OCI-LY3 (cell line): ENCODE measurements around the gene APLF.

Experiments
- H2AFZ ChIP-seq: fragments of 200-600, 300-600 bp; shearing (Covaris generic); 2 replicates; pipeline ENCODE4 v1.6.0; 2014; ENCODE audit warnings: antibody characterized with exemption, low read depth, low read length
- H3K27ac ChIP-seq: fragments of 200-600, 300-600 bp; sonication (generic); 2 replicates; pipeline ENCODE4 v1.5.1; 2014; ENCODE audit warnings: mild to moderate bottlenecking, low read length, moderate library complexity, mixed read lengths
- H3K27me3 ChIP-seq: fragments of 200-600, 300-600 bp; sonication (generic); 2 replicates; pipeline ENCODE4 v1.6.1; 2014; ENCODE audit warnings: low read depth, low read length, mixed read lengths
- H3K36me3 ChIP-seq: fragments of 200-600, 300-600 bp; sonication (generic); replicated peaks from 2 replicates; pipeline ENCODE3; 2014; ENCODE audit warnings: low read depth, low read length, mixed read lengths
- H3K4me1 ChIP-seq: fragments of 300-600, 200-600 bp; sonication (generic); 2 replicates; pipeline ENCODE4 v1.6.1; 2014; ENCODE audit warnings: low read length, mixed read lengths
- H3K4me2 ChIP-seq: fragments of 200-600, 300-600 bp; sonication (generic); 2 replicates; pipeline ENCODE4 v1.6.1; 2014; ENCODE audit warnings: low read length, mixed read lengths
- H3K4me3 ChIP-seq: fragments of 300-600, 200-600 bp; sonication (generic); 2 replicates; pipeline ENCODE4 v1.5.1; 2014; ENCODE audit warnings: antibody characterized with exemption, mild to moderate bottlenecking, low read length, moderate library complexity
- H3K79me2 ChIP-seq: fragments of 300-600, 200-600 bp; shearing (Covaris generic); 2 replicates; pipeline ENCODE4 v1.6.1; 2014; ENCODE audit warnings: mild to moderate bottlenecking, low read length, mixed read lengths
- H3K9ac ChIP-seq: fragments of 300-600, 200-600 bp; shearing (Covaris generic); 2 replicates; pipeline ENCODE4 v1.6.0; 2014; ENCODE audit warnings: mild to moderate bottlenecking, low read length, moderate library complexity
- H3K9me3 ChIP-seq: fragments of 200-600, 300-600 bp; shearing (Covaris generic); 2 replicates; pipeline ENCODE4 v1.6.1; 2014; ENCODE audit warnings: low read length, mixed read lengths; ENCODE audit not compliant: insufficient read depth
- H4K20me1 ChIP-seq: fragments of 200-600, 300-600 bp; sonication (generic); 2 replicates; pipeline ENCODE4 v1.6.1; 2016; ENCODE audit warnings: low read length, mixed read lengths; ENCODE audit not compliant: insufficient read depth
- EZH2phosphoT487 ChIP-seq: fragments of 200-600 bp; shearing (Covaris generic); IDR thresholded peaks from 2 replicates; pipeline ENCODE4 v1.6.1; 2018; ENCODE audit warnings: antibody characterized with exemption, mixed run types, low read depth
- TF ChIP-seq, protein P1 (sequence below): fragments of 200-600, 300-600 bp; sonication (generic); IDR thresholded peaks from 2 replicates; pipeline ENCODE4 v1.5.1; 2014; ENCODE audit warnings: antibody characterized with exemption, low read length, low read depth

The APLF gene

DNA sequence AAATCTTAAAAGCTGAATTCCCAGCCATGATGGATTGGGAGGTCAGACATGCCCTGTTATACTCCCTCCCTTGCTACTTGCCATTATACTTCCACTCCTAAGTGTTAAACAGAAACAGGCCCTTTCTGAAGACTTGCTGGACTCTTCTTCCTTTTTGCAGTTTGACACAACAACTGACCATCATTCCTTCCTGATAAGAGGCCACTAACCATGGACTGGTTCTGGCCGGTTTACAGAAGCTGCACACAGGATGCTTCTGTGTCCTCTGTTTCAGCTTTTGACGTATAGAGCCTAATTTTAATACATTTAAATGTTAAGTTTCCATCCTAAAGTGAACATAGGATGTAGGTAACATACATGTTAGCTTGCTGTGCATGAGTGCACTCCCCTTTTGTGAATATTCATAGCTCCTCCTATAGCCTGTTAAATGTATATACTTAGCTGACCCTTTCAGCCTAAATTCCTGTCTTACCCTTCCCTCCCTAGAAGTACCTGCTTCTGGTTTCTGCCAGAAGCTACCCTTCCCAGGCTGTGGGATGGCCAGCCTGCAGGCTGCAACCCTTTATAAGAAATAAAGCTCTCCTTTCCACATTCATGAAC lies 13.5 kb upstream of the APLF start:
- no peaks in the 10 kb centered on the region for H3K9me3 ChIP-seq
- H4K20me1 ChIP-seq, result no peaks in the 10 kb centered on the region
- no peak overlapping the region for H3K9ac ChIP-seq
- no peak overlapping the region for H3K27ac ChIP-seq
- H3K27me3 ChIP-seq, result no peaks in the 10 kb centered on the region
- no peak overlapping the region for H3K4me2 ChIP-seq
- H2AFZ ChIP-seq, result peak overlapping the region; percentile 59
- H3K36me3 ChIP-seq, result no peaks in the 10 kb centered on the region
- H3K79me2 ChIP-seq, result no peaks in the 10 kb centered on the region
- no peaks in the 10 kb centered on the region; the same call in 1 of the 2 replicates for H3K4me1 ChIP-seq
- TF ChIP-seq, protein P1, sequence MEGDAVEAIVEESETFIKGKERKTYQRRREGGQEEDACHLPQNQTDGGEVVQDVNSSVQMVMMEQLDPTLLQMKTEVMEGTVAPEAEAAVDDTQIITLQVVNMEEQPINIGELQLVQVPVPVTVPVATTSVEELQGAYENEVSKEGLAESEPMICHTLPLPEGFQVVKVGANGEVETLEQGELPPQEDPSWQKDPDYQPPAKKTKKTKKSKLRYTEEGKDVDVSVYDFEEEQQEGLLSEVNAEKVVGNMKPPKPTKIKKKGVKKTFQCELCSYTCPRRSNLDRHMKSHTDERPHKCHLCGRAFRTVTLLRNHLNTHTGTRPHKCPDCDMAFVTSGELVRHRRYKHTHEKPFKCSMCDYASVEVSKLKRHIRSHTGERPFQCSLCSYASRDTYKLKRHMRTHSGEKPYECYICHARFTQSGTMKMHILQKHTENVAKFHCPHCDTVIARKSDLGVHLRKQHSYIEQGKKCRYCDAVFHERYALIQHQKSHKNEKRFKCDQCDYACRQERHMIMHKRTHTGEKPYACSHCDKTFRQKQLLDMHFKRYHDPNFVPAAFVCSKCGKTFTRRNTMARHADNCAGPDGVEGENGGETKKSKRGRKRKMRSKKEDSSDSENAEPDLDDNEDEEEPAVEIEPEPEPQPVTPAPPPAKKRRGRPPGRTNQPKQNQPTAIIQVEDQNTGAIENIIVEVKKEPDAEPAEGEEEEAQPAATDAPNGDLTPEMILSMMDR, result no peak
- no peak for TF ChIP-seq EZH2phosphoT487
- no peak overlapping the region for H3K4me3 ChIP-seq

DNA sequence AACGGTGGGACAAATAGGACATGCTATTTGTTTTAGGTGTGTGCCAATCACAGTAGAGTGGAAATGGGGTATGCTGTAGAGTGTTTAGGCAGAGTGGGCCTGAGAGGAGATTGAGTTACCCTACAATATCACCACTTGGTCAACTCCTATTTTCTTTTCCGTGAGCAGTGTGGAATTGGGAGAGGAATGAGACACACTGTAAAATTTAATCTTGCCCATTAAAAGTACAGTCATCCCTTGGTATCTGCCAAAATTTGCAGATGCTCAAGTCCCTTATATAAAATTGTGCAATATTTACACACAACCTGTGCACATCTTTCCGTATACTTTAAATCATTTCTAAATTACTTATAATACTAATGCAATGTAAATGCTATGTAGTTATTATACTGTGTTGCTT lies 12.7 kb upstream of the APLF start:
- no peak overlapping the region for H2AFZ ChIP-seq
- no peaks in the 10 kb centered on the region; the same call in 1 of the 2 replicates for H3K4me1 ChIP-seq
- no peaks in the 10 kb centered on the region for H3K79me2 ChIP-seq
- TF ChIP-seq EZH2phosphoT487, result no peak
- TF ChIP-seq, protein P1, result no peak
- H3K4me2 ChIP-seq, result no peak overlapping the region
- no peaks in the 10 kb centered on the region for H3K36me3 ChIP-seq
- H4K20me1 ChIP-seq, result no peaks in the 10 kb centered on the region
- no peaks in the 10 kb centered on the region for H3K27me3 ChIP-seq
- no peaks in the 10 kb centered on the region for H3K9me3 ChIP-seq
- H3K4me3 ChIP-seq, result no peak overlapping the region
- no peak overlapping the region for H3K27ac ChIP-seq
- no peak overlapping the region for H3K9ac ChIP-seq

DNA sequence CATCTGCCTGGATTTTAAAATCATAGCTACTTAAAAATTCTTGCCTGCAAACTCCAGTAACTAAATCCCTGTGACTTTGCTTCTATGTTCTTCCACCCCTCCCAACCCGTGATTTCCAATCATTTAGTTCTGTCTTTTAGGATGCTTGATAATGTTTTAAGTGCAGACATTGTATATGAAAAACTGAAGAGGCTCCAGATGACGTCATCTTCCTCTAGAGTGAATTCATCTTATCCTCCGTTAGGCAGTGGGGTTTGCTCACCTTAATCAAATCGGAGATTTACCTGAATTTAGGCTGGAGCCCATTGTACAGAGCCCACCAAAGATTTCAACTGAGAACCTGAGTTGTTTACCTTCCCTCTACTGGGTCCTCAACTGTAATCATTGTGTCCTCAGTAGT lies 11.2 kb upstream of the APLF start:
- H3K27ac ChIP-seq, result no peak overlapping the region
- no peaks in the 10 kb centered on the region; the same call in 1 of the 2 replicates for H3K4me1 ChIP-seq
- no peak overlapping the region for H2AFZ ChIP-seq
- H3K9ac ChIP-seq, result no peak overlapping the region
- no peaks in the 10 kb centered on the region for H3K27me3 ChIP-seq
- H3K4me2 ChIP-seq, result no peak overlapping the region
- H3K9me3 ChIP-seq, result no peaks in the 10 kb centered on the region
- no peaks in the 10 kb centered on the region for H4K20me1 ChIP-seq
- no peak overlapping the region for H3K4me3 ChIP-seq
- H3K36me3 ChIP-seq, result no peaks in the 10 kb centered on the region
- no peaks in the 10 kb centered on the region for H3K79me2 ChIP-seq
- TF ChIP-seq, protein P1, result no peak
- no peak for TF ChIP-seq EZH2phosphoT487

DNA sequence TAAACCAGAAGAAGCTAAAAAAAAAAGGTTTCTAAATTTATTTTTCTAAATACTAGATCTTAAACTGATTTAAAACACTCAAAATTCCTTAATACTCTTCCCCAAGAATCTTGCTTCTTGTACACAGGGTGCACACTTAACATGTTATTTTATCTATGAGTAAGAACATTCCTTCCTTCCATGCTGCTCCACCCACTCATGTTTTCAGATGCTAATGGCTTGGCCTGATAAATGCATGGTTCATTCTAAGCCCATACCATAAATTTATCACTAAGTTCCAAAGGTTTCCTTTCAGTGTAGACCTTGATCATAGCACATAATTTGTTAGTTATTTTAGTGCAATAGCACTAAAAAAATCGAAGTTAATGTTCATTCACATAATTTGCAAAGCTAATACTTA lies 8.4 kb upstream of the APLF start:
- Histone ChIP-seq H3K9me3 (no peaks in the 10 kb centered on the region), H3K27ac (no peak overlapping the region), H3K9ac (no peak overlapping the region), H3K36me3 (no peaks in the 10 kb centered on the region), H3K4me3 (no peak overlapping the region), H3K4me1 (peaks cover 3% of the 10 kb centered on the region), H4K20me1 (no peaks in the 10 kb centered on the region), H3K79me2 (no peaks in the 10 kb centered on the region), H2AFZ (no peak overlapping the region), H3K4me2 (no peak overlapping the region), H3K27me3 (no peaks in the 10 kb centered on the region)
- TF ChIP-seq, protein P1, result no peak
- TF ChIP-seq EZH2phosphoT487, result no peak
